IPS-11a (cell line): ENCODE results near the gene OTUB2.

Experiments used
- H3K4me3 ChIP-seq: one replicate; pipeline ENCODE4 v1.5.1; 2013; ENCODE audit warnings: low read depth, low read length, control low read depth

OTUB2 gene

GRCh38 chr14:94020267-94020666, 5.9 kb upstream of the OTUB2 start:
- H3K4me3 ChIP-seq: no peak overlapping the region

- no peak overlapping the region for H3K4me3 ChIP-seq
Observed at GRCh38 chr14:94021001-94021400, 5.1 kb upstream of the OTUB2 start.

DNA sequence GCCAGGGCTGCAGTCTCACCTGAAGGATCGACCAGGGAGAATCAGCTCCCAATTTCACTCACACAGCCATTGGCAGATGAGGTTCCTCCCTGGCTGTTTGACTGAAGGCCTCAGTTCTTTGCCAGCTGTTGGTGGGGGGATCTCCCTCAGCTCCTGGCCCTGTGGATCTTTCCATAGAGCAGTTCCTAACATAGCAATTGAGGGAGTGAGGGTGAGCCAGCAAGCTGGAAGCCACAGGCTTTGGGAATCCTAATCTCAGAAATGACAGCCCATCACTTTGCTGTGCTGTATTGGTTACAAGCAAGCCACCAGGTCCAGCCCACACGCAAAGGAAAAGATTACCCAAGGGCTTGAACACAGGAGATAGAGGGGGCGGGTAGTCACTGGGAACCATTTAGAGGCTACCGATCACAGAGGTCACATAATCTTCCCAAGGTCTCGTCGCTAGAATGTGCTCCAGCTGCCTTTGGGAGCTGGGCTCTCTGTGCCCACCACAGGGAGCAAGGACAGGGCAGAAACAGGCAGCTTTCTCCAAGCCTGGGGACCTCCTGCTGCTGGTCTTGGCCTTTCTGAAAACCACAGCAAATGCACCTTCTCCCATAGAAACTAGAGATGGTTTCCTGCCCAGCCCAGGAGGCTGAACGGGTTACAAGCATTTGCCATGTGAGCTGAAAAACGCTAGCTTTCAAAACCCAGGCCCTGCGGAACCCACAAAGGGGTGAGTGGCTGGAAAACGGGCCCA, 4.6 kb upstream of the OTUB2 start:
- H3K4me3 ChIP-seq: no peak overlapping the region

DNA sequence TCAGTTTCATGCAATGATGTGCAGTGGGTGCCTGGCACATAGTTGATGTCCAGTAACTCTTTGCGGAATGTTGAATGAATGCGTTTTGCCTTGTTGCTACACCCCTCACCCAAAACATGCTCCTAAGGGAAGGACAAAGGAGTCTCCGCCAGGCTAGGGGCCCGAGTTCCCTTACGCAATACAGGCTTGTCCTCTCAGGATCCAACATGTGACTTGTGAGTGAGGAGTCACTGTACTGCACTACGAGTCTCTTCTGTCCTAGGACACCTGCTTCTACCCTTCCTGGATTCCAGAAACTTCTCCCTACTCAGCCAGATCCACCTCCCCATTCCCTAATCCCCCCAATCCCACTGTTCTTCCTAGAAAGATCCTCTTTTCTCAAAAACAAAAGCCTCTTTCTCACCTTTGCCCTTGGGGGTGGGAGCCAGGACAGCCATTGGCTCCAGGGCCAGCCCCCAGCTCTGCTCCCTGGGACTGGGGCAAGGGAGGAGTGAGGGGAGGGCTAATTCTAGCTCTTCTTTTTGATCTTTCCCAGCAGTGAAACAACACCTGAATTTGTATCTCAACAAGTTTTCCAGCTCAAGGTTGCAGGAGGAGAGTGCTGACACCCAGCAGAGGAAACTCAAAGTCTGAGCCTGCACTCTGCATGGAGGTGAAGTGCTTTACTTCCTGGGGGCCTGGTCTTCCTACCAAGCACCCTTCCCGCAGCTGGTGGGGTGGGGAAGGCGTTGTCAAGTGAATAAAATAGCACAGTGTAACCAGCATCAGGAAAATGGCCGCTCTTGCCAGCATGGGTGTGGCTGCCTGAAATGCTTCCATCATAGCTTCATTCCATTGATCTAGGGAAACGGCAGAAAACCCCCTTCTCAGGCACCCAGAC, 3.4 kb upstream of the OTUB2 start:
- H3K4me3 ChIP-seq: no peak overlapping the region

DNA sequence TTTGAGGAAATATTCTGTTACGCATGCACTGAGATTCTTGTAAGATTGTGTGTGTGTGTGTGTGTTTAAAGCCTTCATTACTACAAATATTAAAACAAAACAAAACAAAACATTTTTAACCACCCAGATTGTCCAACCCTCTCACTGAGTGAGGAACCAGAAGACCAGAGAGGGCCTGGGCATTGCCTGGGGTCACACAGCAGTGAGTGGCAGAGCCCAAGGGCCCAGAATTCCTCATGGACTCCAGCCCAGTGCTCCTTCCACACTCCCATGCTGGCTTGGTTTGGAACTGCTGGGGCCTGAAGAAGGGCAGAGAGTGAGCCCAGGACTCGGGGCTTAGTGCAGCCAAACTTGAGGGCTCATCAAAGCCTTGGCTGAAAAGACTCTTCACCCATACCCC, 1.6 kb upstream of the OTUB2 start:
- H3K4me3 ChIP-seq: no peak overlapping the region

GRCh38 chr14:94025720-94026119, 420 bp upstream of the OTUB2 start:
- H3K4me3 ChIP-seq: no peak overlapping the region

DNA sequence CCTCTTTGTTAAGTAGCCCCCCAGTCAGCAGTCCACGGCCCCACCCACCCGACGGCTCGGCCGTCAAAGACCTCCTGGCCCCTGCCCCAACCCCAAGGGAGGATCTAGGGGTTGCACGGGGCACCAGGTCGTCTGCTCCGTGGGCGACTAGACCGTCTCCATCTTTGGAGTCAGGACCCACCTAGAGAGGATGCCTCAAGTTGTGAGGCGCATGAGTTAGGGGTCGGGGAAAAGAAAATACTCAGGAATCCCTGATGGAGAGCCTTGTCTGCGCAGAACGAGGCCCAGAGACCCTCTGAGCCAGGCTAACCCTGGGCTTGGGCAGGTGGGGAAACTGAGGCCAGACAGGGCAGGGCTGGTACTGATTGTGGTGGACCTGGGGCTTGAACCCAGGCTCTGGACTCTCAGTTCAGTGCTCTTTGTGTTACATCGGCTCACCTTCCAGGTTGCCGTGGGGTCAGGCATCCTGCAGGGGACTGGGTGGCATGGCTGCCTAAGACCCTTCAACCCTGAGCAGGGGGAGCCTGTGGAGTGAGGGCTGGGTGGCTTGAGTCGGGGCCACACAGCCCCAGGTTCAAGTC, 839 bp downstream of the OTUB2 start:
- peak overlapping the region; percentile 39 for H3K4me3 ChIP-seq

GRCh38 chr14:94027566-94028449, 1.7 kb downstream of the OTUB2 start:
- H3K4me3 ChIP-seq: no peak overlapping the region

DNA sequence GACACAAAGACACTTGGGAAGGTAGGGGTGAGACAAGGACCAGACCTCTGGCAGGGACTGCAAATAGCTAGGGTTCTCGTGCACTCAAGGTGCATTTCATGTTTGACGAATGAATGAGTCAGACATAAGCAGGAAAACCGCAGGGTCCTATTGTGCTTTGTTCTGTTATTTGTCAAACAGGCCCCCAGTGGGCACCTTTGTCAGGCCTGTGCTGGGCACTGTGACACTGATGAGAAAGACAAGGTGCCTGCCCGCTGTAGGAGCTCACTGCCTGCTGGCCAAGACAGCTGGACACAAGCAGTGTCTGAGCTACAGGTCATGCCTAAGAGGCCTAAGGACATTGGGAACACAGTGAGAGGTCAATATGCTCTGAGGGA, 2.3 kb downstream of the OTUB2 start:
- H3K4me3 ChIP-seq: no peak overlapping the region

- no peak overlapping the region for H3K4me3 ChIP-seq
Observed at GRCh38 chr14:94029265-94029664, 3.1 kb downstream of the OTUB2 start.

DNA sequence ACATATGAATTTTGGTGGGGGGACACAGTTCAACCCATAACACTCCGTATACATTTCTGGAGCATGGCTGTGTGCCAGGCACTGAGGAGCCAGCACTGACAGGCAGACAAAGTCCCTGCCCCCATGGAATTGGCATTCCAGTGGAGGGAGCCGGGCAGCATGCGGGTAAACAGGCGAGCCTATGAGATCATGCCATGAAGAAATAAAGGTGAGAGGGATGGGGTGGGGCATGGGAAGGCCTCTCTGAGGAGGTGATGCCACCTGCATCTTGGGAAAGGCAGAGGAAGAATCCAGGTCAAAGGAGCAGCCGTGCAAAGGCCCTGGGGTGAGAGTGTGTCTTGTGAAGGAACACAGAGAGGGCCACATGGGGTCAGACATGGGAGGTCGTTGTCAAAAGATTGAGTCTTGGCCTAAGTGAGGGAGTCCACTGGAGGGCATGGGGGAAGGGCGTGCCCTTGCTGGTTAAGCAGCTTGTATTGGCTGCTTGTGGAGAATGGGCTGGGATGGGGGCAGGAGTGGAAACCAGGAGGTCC, 3.6 kb downstream of the OTUB2 start:
- H3K4me3 ChIP-seq: no peak overlapping the region

- no peak overlapping the region for H3K4me3 ChIP-seq
Observed at GRCh38 chr14:94030571-94030970, 4.4 kb downstream of the OTUB2 start.

GRCh38 chr14:94031161-94031882, 5.2 kb downstream of the OTUB2 start:
- H3K4me3 ChIP-seq: no peak overlapping the region

DNA sequence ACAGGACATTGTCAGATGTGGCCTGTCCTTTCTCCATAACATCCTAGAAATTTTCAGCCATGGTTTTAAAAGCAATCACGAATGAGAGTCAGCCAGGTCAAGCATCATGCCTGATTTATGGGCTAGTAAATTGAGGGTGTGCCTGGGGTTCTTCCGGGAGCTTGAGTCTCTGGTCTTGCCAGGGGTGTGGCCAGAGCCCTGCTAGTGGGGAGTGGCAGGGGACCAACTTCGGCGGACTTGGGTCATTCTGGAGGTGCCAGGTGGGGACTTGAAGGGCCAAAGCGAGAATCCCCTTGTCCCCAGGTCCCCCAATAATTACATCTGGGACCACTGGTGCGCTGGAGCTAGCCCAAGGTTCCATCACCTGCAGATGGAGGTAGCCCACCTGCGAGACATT, 5.7 kb downstream of the OTUB2 start:
- H3K4me3 ChIP-seq: no peak overlapping the region

DNA sequence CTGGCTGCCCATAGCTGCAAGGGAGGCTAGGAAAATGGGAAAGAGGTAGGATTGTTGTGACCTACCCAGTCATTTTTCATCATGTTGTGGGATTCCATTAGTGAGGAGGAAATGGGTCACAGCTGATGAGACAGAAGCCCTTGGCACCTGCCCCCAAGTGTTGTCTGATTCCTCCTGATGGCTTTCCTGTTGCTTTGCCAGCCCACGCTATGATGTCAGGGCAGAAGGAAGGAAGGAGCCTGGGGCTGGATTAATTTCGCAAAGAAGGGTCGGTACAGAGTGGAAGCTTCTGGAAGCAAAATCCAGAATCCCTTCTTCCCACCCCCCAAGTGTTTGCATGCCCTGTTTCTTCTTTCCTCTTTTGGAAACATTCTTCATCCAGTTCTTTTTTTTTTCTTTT, 8.7 kb downstream of the OTUB2 start:
- H3K4me3 ChIP-seq: no peak overlapping the region

GRCh38 chr14:94036313-94037167, 10.4 kb downstream of the OTUB2 start:
- no peak overlapping the region for H3K4me3 ChIP-seq

GRCh38 chr14:94037954-94038353, 11.8 kb downstream of the OTUB2 start:
- no peak overlapping the region for H3K4me3 ChIP-seq

GRCh38 chr14:94038510-94038909, 12.4 kb downstream of the OTUB2 start:
- H3K4me3 ChIP-seq: no peak overlapping the region
